ENCODE measurements around the gene NR6A1.

NR6A1 gene

GRCh38 chr9:124771021-124771866 lies at the start of gene NR6A1:
Gene NR6A1, minus strand, starts transcription at chr9:124771311.
- DNase-seq (ENCODE audit: low read depth) = peak; percentile 87

GRCh38 chr9:124818431-124819281 lies 47.5 kb upstream of the NR6A1 start:
- no peak for DNase-seq (ENCODE audit: low read depth)

GRCh38 chr9:124815601-124816000 lies 44.5 kb upstream of the NR6A1 start:
- DNase-seq (ENCODE audit: low read depth) = no peak

GRCh38 chr9:124814164-124814535 lies 43.0 kb upstream of the NR6A1 start:
- DNase-seq (ENCODE audit: low read depth) = no peak

- no peak for DNase-seq (ENCODE audit: low read depth)
These were observed 42.5 kb upstream of the NR6A1 start for GRCh38 chr9:124813501-124814163.

- no peak for DNase-seq (ENCODE audit: low read depth)
These were observed 41.9 kb upstream of the NR6A1 start for GRCh38 chr9:124813041-124813440.

- no peak for DNase-seq (ENCODE audit: low read depth)
These were observed 41.3 kb upstream of the NR6A1 start for GRCh38 chr9:124812441-124812876.

- no peak for DNase-seq (ENCODE audit: low read depth)
These were observed 39.7 kb upstream of the NR6A1 start for GRCh38 chr9:124810663-124811355.

- no peak for DNase-seq (ENCODE audit: low read depth)
These were observed 38.8 kb upstream of the NR6A1 start for GRCh38 chr9:124809741-124810500.

- DNase-seq (ENCODE audit: low read depth) = no peak
These were observed 38.1 kb upstream of the NR6A1 start for GRCh38 chr9:124809211-124809610.

GRCh38 chr9:124808246-124808956 lies 37.3 kb upstream of the NR6A1 start:
- no peak for DNase-seq (ENCODE audit: low read depth)

- DNase-seq (ENCODE audit: low read depth) = no peak
These were observed 34.1 kb upstream of the NR6A1 start for GRCh38 chr9:124805186-124805585.

GRCh38 chr9:124803911-124804310 lies 32.8 kb upstream of the NR6A1 start:
- no peak for DNase-seq (ENCODE audit: low read depth)

GRCh38 chr9:124802426-124802825 lies 31.3 kb upstream of the NR6A1 start:
- DNase-seq (ENCODE audit: low read depth) = no peak

- no peak for DNase-seq (ENCODE audit: low read depth)
These were observed 30.2 kb upstream of the NR6A1 start for GRCh38 chr9:124801356-124801755.

- no peak for DNase-seq (ENCODE audit: low read depth)
These were observed 29.5 kb upstream of the NR6A1 start for GRCh38 chr9:124800306-124801259.

- no peak for DNase-seq (ENCODE audit: low read depth)
These were observed 28.3 kb upstream of the NR6A1 start for GRCh38 chr9:124799274-124800006.

GRCh38 chr9:124797343-124798103 lies 26.4 kb upstream of the NR6A1 start:
- DNase-seq (ENCODE audit: low read depth) = no peak
